Measurements from ENCODE around the gene CAPN13. TPM values are rescaled to one million over a fixed set of nuclear protein-coding genes. Genes with fewer than 3 reads are reported as not detected.

Gene CAPN13
- total and polyA plus RNA-seq, 2 donors (not counting 3 experiments of a cell fraction or from before 2014, with no cell fraction given), result not detected

DNA sequence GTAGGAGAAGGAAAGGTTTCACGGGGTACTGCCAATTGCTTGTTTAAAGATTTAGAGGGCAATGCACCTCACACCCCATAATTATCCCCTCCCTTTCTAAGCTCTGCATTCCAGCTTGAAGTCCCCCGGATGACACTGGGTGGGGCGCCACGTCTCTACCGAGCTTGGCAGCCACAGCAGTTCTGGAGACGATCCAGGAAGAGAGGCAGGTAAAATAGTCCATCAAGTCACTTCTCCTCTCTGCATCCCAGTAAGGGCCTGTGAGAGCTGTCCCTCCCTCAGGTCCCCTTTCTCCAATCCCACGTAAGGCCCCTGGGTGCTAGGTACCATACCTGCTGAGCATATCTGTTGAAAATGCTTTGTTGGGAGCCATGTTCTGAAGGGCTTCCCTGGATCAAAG is 65.7 kb downstream of the CAPN13 start:
- Histone ChIP-seq H3K9me3 (replicated peaks; ENCODE audit: control insufficient read depth, insufficient read depth, low read length) (no peaks in the 10 kb centered on the region), H3K36me3 (ENCODE audit: control insufficient read depth in 2 of 2, extremely low read depth in 1 of 2, insufficient read depth in 2 of 2, low read length in 2 of 2) (no peaks in the 10 kb centered on the region), H3K4me3 (replicated peaks in 1 of 3; ENCODE audit: insufficient read depth in 1 of 3, low read depth in 1 of 3, low read length in 3 of 3) (no peak overlapping the region), H3K27ac (ENCODE audit: insufficient read depth, low read depth, low read length) (no peak overlapping the region), H3K27me3 (ENCODE audit: control insufficient read depth in 2 of 2, insufficient read depth in 2 of 2, low read length in 2 of 2) (no peaks in the 10 kb centered on the region), H3K9ac (replicated peaks; ENCODE audit: extremely low read depth, insufficient read depth, low read length) (no peak overlapping the region), H3K79me2 (ENCODE audit: control insufficient read depth, insufficient read depth, low read length) (no peaks in the 10 kb centered on the region), H3K4me1 (ENCODE audit: control insufficient read depth, extremely low read depth, insufficient read depth, low read length) (no peaks in the 10 kb centered on the region), H3K9me1 (replicated peaks; ENCODE audit: control insufficient read depth, extremely low read depth, insufficient read depth, low read length) (no peaks in the 10 kb centered on the region), H3K4me2 (ENCODE audit: insufficient read depth, low read length) (no peak overlapping the region), H2AFZ (ENCODE audit: low read depth, low read length) (no peak overlapping the region), H4K20me1 (replicated peaks; ENCODE audit: control insufficient read depth, extremely low read depth, insufficient read depth, low read length) (no peaks in the 10 kb centered on the region)
- intact Hi-C loops (cut with micrococcal nuclease), result no loop called here
- ChIA-PET POLR2A (no interaction called here), CTCF (no interaction called here)
- dilution Hi-C loops (cut with MboI; ENCODE audit: extremely low pct_ligation_motif_present, low sequenced_read_pairs), result no loop called here
- TF ChIP-seq GATA2 (IDR thresholded peaks at IDR 0.05; ENCODE audit: insufficient read depth, insufficient read length, low read depth, low read length) (no peak), MYC (IDR thresholded peaks at IDR 0.05; ENCODE audit: low read depth, low read length) (no peak), JUN (IDR thresholded peaks at IDR 0.05; ENCODE audit: borderline replicate concordance, insufficient read depth, insufficient read length, low read depth) (no peak), MAX (IDR thresholded peaks at IDR 0.05; ENCODE audit: insufficient read depth, insufficient read length) (no peak), EZH2 (IDR thresholded peaks at IDR 0.05; ENCODE audit: borderline replicate concordance, low read depth, low read length, severe bottlenecking) (no peak), POLR2AphosphoS5 (IDR thresholded peaks at IDR 0.05; ENCODE audit: insufficient read depth, low read depth, low read length) (no peak), FOS (IDR thresholded peaks at IDR 0.05; ENCODE audit: borderline replicate concordance, insufficient read depth, low read length) (no peak), CTCF (IDR thresholded peaks at IDR 0.05; ENCODE audit: extremely low read depth in 1 of 2, insufficient read depth in 1 of 2, low read depth in 1 of 2, low read length in 2 of 2) (no peak), POLR2A (IDR thresholded peaks at IDR 0.05; ENCODE audit: low read depth, low read length) (no peak)
- DNase-seq (ENCODE audit: low read depth, low spot score) (no peak), FAIRE-seq (no peak)
- no TSS peak for BruUV-seq (replicated peaks)

Data from endothelial cell of umbilical vein (primary cell).